Body of pancreas (tissue), 4 donors: Measurements from ENCODE around the gene ZBTB20.

Source experiments
- CTCF ChIP-seq, 7 experiments: fragments of 450-650 bp in 4 of 7; fragments of 200-600 bp in 3 of 7; sonication (generic) in 3 of 7; IDR thresholded peaks; one replicate each; pipeline ENCODE4 v1.5.1; 2016 to 2019; ENCODE audit warnings: antibody characterized with exemption in 7 of 7
- POLR2A ChIP-seq, 3 donors: fragments of 450-650 bp; IDR thresholded peaks; one replicate each; pipeline ENCODE4 v1.6.1; 2016; ENCODE audit warnings: antibody characterized with exemption in 3 of 3, mild to moderate bottlenecking in 2 of 3

DNA sequence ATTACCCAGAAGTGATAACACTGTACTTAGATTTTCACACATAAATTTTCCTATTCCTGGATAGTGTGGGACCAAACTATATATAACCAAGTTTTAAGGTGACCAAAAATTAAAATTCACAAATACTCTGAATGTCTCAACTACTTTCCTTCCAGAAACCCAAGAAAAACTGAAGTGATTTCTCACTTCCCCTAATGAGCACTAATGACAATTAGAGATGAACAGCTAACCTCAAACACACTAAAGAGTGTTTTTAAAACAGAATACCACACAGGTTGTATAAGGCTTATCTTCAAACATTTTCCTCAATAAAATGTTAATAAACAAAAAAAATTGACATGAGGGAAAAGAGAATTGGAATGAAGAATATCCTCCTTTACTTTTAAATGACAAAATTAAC lies 188.2 kb downstream of the ZBTB20 start:
- no peak for TF ChIP-seq CTCF (IDR thresholded peaks at IDR 0.05)
- no peak for TF ChIP-seq POLR2A (IDR thresholded peaks at IDR 0.05)
